GM12878 (cell line): ENCODE data around the gene RSPRY1. TPM values are rescaled to one million over a fixed set of nuclear protein-coding genes. Genes with fewer than 3 reads are reported as not detected.

Experiments used
- ATAC-seq: fragments of 200-7000 bp; cut with Tn5 transposase; 3 replicates; pipeline ENCODE4 v1.9.1; 2020; ENCODE audit warnings: mild to moderate bottlenecking, moderate library complexity
- BruUV-seq: library from RNA; stranded (reverse); fragments of 400-500 nt; replicated peaks from 2 replicates; lab custom pipeline; 2021; lab: Mats Ljungman, UMichigan
- CTCF ChIA-PET: fragments of 300-600 bp; sonication (Branson Sonifier 250); formaldehyde crosslinking; extraction: SDS; loops from one replicate; lab custom pipeline; 2021; ENCODE audit warnings: inconsistent platforms; lab: Yijun Ruan, JAX
- POLR2A ChIA-PET: fragments of 350-600 bp; formaldehyde crosslinking; extraction: SDS; loops from one replicate; lab custom pipeline; 2021; ENCODE audit warnings: inconsistent platforms; lab: Charles Lee
- RAD21 ChIA-PET: fragments of 300-600 bp; sonication (Branson Sonifier 250); formaldehyde crosslinking; loops from one replicate; lab custom pipeline; 2023; ENCODE audit warnings: antibody characterized with exemption; ENCODE audit not compliant: unreplicated experiment; lab: Charles Lee
- SMC1A ChIA-PET: fragments of 300-600 bp; sonication (Branson Sonifier 250); formaldehyde crosslinking; loops from one replicate; lab custom pipeline; 2023; ENCODE audit not compliant: unreplicated experiment, uncharacterized antibody; lab: Charles Lee
- DNase-seq: peaks from one replicate; pipeline ENCODE4 v3.0.0-alpha.2; 2011; ENCODE audit warnings: low read depth, low spot score
- FAIRE-seq: peaks from 3 replicates; lab custom pipeline; 2011; peaks lifted over from hg19 to GRCh38; lab: Jason Lieb, UNC
- H2AFZ ChIP-seq: 2 replicates; pipeline ENCODE4 v1.6.0; 2011; ENCODE audit warnings: low read depth, low read length, control low read depth; ENCODE audit not compliant: control insufficient read depth
- H3K27ac ChIP-seq: 2 replicates; pipeline ENCODE4 v1.5.1; 2011; ENCODE audit warnings: control low read depth; ENCODE audit not compliant: control insufficient read depth, insufficient read depth
- H3K27me3 ChIP-seq, 2 experiments: replicated peaks in 1 of 2; 2 replicates each; pipeline versions ENCODE4 v1.6.0 to v1.6.1; 2011; ENCODE audit warnings: low read length in 1 of 2; ENCODE audit not compliant: control insufficient read depth in 2 of 2, insufficient read depth in 2 of 2
- H3K36me3 ChIP-seq, 2 experiments: 2 replicates each; pipeline ENCODE4 v1.5.1; 2011; ENCODE audit warnings: low read length in 1 of 2; ENCODE audit not compliant: control insufficient read depth in 2 of 2, insufficient read depth in 2 of 2
- H3K4me1 ChIP-seq: 2 replicates; pipeline ENCODE4 v1.6.1; 2011; ENCODE audit warnings: mild to moderate bottlenecking, low read length, moderate library complexity, mixed read lengths; ENCODE audit not compliant: control insufficient read depth, insufficient read depth
- H3K4me2 ChIP-seq: 2 replicates; pipeline ENCODE4 v1.6.0; 2011; ENCODE audit warnings: control low read depth; ENCODE audit not compliant: control insufficient read depth, insufficient read depth
- H3K4me3 ChIP-seq: fragments of 200-600 bp; sonication (generic); 2 replicates; pipeline ENCODE4 v1.5.1; 2016
- H3K79me2 ChIP-seq: 2 replicates; pipeline ENCODE4 v1.6.0; 2011; ENCODE audit warnings: low read length; ENCODE audit not compliant: control insufficient read depth, insufficient read depth
- H3K9ac ChIP-seq: 2 replicates; pipeline ENCODE4 v1.8.0; 2011; ENCODE audit warnings: low read length, control low read depth, mixed read lengths; ENCODE audit not compliant: control insufficient read depth, insufficient read depth
- H3K9me3 ChIP-seq: replicated peaks from 3 replicates; pipeline ENCODE4 v1.5.1; 2011; ENCODE audit warnings: mild to moderate bottlenecking, low read length; ENCODE audit not compliant: control insufficient read depth, insufficient read depth
- H4K20me1 ChIP-seq: 2 replicates; pipeline ENCODE4 v1.6.0; 2011; ENCODE audit not compliant: control insufficient read depth, insufficient read depth
- CUX1 ChIP-seq: IDR thresholded peaks from 2 replicates; pipeline ENCODE4 v1.6.1; 2012; ENCODE audit warnings: improper control_type of control experiment, low read depth, low read length; ENCODE audit not compliant: insufficient replicate concordance
- PAX5 ChIP-seq: IDR thresholded peaks from 2 replicates; pipeline ENCODE4 v1.6.1; 2011; ENCODE audit warnings: low read depth, low read length, borderline replicate concordance
- WGBS: methylation state at CpG from one replicate; pipeline ENCODE4 v1.1.6; 2016; ENCODE audit warnings: low lambda C conversion rate; ENCODE audit not compliant: insufficient replicate concordance, insufficient coverage; ENCODE audit errors: missing lambda C conversion rate; 5-methylcytosine and 5-hydroxymethylcytosine counted together
- in situ Hi-C: fragments of 300-500 bp; cut with MboI; formaldehyde crosslinking; loops from 9 replicates; pipeline ENCODE4 v1.14.3; 2018; ENCODE audit warnings: mixed read lengths
- intact Hi-C: fragments of 100-400 bp; cut with micrococcal nuclease; formaldehyde crosslinking; loops from one replicate; pipeline ENCODE4 v1.14.2; 2022; ENCODE audit not compliant: unreplicated experiment
- polyA plus RNA-seq, 11 experiments: library from polyadenylated mRNA; depleted of rRNA in 4 of 11; unstranded in 6 of 11; stranded (reverse) in 5 of 11; fragments of >200 nt; fragmentation: Nextera tagmentation in 4 of 11; fragmentation: Illumina TruSeq in 1 of 11; extraction: Ambion mirVana in 4 of 11; extraction: Trizol in 1 of 11; gene quantifications; 1 replicate in 1 of 11; 2 replicates in 10 of 11; pipeline versions ENCODE4 v1.2.1 to v1.2.3, GENCODE V29; 2011 to 2016; ENCODE audit warnings: inconsistent platforms in 2 of 11, missing spikeins in 2 of 11, low read depth in 1 of 11
- total RNA-seq, 4 experiments: library from RNA; depleted of rRNA in 3 of 4; stranded (reverse); fragments of >200 nt in 3 of 4; fragmentation: Illumina TruSeq in 1 of 4; extraction: Trizol in 1 of 4; gene quantifications; 2 replicates each; pipeline versions ENCODE4 v1.2.1 to v1.2.3, GENCODE V29; 2013 to 2021
- TF ChIP-seq, protein P1 (sequence below): fragments of 450-650 bp; formaldehyde crosslinking; IDR thresholded peaks from 2 replicates; pipeline ENCODE4 v1.4.0; 2020; ENCODE audit warnings: mild to moderate bottlenecking, moderate library complexity

The RSPRY1 gene
- total and polyA plus RNA-seq, 10 of the 15 experiments (the other 5 are each of a cell fraction or from before 2014, with no cell fraction given): 18.5 to 57.0 (median 41.2) TPM

GRCh38 chr16:57149391-57149790, 36.7 kb upstream of the RSPRY1 start:
- 94% methylated on average over 10 of the region's 10 CpGs for WGBS
- DNase-seq (no peak), ATAC-seq (no peak), FAIRE-seq (no peak)
- H3K4me2 ChIP-seq: no peak overlapping the region
- no peaks in the 10 kb centered on the region for H3K79me2 ChIP-seq
- no TSS peak for BruUV-seq
- no peak overlapping the region for H3K27ac ChIP-seq
- ChIA-PET POLR2A (interaction anchor here (1.0 to 1.8 kb wide), 3 partner anchors 7 to 44 kb away, joined by 3 to 7 read pairs (median 3); no protein-coding TSS in a partner anchor), SMC1A (no interaction called here)
- intact Hi-C loops: no loop called here
- no peak overlapping the region for H3K4me3 ChIP-seq
- H3K4me1 ChIP-seq: peaks cover 15% of the 10 kb centered on the region
- H3K27me3 ChIP-seq: no peaks in the 10 kb centered on the region
- TF ChIP-seq, protein P1, sequence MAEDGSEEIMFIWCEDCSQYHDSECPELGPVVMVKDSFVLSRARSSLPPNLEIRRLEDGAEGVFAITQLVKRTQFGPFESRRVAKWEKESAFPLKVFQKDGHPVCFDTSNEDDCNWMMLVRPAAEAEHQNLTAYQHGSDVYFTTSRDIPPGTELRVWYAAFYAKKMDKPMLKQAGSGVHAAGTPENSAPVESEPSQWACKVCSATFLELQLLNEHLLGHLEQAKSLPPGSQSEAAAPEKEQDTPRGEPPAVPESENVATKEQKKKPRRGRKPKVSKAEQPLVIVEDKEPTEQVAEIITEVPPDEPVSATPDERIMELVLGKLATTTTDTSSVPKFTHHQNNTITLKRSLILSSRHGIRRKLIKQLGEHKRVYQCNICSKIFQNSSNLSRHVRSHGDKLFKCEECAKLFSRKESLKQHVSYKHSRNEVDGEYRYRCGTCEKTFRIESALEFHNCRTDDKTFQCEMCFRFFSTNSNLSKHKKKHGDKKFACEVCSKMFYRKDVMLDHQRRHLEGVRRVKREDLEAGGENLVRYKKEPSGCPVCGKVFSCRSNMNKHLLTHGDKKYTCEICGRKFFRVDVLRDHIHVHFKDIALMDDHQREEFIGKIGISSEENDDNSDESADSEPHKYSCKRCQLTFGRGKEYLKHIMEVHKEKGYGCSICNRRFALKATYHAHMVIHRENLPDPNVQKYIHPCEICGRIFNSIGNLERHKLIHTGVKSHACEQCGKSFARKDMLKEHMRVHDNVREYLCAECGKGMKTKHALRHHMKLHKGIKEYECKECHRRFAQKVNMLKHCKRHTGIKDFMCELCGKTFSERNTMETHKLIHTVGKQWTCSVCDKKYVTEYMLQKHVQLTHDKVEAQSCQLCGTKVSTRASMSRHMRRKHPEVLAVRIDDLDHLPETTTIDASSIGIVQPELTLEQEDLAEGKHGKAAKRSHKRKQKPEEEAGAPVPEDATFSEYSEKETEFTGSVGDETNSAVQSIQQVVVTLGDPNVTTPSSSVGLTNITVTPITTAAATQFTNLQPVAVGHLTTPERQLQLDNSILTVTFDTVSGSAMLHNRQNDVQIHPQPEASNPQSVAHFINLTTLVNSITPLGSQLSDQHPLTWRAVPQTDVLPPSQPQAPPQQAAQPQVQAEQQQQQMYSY (CRISPR knock-in tag): no peak
- TF ChIP-seq PAX5 (no peak), CUX1 (no peak)
- TF ChIP-seq, all 136 proteins: peak for 0
- Histone ChIP-seq H2AFZ (no peak overlapping the region), H3K9ac (no peak overlapping the region), H4K20me1 (no peaks in the 10 kb centered on the region), H3K9me3 (no peaks in the 10 kb centered on the region), H3K36me3 (peaks cover 11 to 12% of the 10 kb centered on the region in 2 experiments)
- in situ Hi-C loops: no loop called here
- RAD21 ChIA-PET: no interaction called here
- CTCF ChIA-PET: interaction anchor here (0.7 to 1.4 kb wide), 4 partner anchors 38 to 268 kb away, joined by 3 read pairs; no protein-coding TSS in a partner anchor
